CD4-positive, alpha-beta T cell treated with Interleukin-21 for 1 hour (primary cell): ENCODE data around the gene RPS15.
A peak's percentile ranks its signal among the peaks of the same experiment; 100 is the strongest.

Experiments used
- DNase-seq: peaks from one replicate; pipeline ENCODE4 v3.0.0-alpha.2; 2020

Gene RPS15

GRCh38 chr19:1455002-1455335, 16.8 kb downstream of the RPS15 start:
- DNase-seq, result no peak

- peak; percentile 66 for DNase-seq
Observed at GRCh38 chr19:1455336-1456120, 17.3 kb downstream of the RPS15 start.

DNA sequence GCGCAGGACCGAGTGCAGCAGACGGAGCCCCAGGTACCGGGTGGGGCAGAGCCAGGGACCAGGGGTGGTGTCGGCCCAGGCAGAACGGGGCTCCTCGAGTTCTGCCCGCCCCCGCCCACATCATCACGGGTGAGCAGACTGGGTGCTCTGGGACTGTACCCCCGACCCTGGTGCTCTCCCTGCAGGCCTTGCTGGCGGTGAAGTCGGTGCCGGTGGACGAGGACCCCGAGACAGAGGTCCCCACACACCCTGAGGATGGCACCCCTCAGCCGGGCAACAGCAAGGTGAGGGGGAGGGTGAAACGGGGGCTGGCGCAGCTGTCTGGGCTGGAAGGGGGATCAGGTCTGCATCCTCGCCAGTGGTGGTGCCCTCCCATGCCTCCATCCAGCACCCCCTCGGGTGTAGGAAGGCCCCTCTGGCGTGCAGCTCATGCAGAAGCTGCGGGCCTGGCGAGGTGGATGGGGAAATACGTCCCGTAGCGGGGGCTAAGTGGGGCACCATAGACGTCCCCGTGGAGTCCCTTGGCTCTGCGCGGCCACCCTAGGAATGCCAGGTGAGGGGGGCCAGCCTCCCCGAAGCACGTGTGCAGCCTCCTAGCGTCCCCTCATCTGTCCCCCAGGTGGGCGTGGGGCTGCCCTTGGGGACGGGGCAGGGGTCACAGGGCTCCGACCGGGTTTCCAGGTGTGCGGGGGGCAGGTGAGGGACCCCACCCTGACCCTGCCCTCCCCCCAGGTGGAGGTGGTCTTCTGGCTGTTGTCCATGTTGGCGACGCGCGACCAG, 18.1 kb downstream of the RPS15 start:
- DNase-seq, result no peak

- DNase-seq, result no peak
Observed at GRCh38 chr19:1457031-1457739, 19.0 kb downstream of the RPS15 start.

GRCh38 chr19:1457892-1458291, 19.7 kb downstream of the RPS15 start:
- no peak for DNase-seq

- DNase-seq, result no peak
Observed at GRCh38 chr19:1459479-1459878, 21.3 kb downstream of the RPS15 start.

DNA sequence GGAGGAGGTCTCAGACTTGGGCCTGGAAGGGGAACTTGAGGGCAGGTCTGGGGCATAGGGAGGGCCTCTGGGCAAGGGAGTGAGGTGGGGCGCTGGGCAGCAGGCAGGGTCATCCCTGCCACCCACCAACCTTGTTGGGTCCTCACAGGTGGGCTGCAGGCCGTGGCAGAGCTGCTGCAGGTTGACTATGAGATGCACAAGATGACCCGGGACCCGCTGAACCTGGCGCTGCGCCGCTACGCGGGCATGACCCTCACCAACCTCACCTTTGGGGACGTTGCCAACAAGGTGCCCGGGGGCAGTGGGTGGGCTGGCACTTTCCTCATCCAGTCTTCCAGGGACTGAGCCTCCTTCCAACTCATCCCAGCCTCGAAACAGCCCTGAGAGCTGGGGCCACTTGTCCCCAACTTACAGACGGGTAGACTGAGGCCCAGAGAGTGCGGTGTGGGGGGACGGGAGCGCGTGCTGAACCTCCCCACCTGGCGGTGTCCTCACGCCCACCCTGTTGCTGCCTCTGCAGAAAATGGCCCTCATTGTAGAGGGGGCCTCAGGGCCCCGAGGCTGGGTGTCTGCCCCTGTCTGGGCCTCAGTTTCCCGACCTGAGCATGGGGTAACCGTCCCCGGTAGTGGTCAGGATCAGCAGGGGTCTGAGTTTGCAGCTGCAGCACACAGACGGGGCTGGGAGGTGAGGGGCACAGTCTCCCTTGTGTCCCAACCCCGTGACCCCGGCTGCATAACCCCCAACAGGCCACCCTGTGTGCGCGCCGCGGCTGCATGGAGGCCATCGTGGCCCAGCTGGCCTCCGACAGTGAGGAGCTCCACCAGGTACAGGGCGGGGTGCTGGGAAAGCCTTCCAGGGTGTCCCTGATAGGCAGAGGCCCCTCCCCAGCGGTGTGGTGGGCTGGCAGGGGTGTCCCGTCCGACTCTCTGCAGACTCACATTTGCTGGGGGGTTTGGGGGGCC, 22.1 kb downstream of the RPS15 start:
- no peak for DNase-seq

GRCh38 chr19:1461862-1462261, 23.7 kb downstream of the RPS15 start:
- DNase-seq, result no peak

DNA sequence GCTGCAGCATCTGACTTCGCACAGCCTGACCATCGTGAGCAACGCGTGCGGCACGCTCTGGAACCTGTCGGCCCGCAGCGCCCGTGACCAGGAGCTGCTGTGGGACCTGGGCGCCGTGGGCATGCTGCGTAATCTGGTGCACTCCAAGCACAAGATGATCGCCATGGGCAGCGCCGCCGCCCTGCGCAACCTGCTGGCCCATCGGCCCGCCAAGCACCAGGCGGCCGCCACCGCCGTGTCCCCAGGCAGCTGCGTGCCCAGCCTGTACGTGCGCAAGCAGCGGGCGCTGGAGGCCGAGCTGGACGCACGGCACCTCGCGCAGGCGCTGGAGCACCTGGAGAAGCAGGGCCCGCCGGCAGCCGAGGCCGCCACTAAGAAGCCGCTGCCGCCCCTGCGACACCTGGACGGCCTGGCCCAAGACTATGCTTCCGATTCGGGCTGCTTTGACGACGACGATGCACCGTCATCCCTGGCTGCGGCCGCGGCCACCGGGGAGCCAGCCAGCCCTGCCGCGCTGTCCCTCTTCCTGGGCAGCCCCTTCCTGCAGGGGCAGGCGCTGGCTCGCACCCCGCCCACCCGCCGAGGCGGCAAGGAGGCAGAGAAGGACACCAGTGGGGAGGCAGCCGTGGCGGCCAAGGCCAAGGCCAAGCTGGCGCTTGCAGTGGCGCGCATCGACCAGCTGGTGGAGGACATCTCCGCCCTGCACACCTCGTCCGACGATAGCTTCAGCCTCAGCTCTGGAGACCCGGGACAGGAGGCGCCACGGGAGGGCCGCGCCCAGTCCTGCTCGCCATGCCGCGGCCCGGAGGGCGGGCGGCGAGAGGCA, 27.2 kb downstream of the RPS15 start:
- DNase-seq, result peak; percentile 42

- DNase-seq, result no peak
Observed at GRCh38 chr19:1466018-1466460, 27.8 kb downstream of the RPS15 start.

- DNase-seq, result no peak
Observed at GRCh38 chr19:1466461-1467214, 28.4 kb downstream of the RPS15 start.

GRCh38 chr19:1467215-1467489, 29.0 kb downstream of the RPS15 start:
- DNase-seq, result no peak

GRCh38 chr19:1467490-1468273, 29.5 kb downstream of the RPS15 start:
- no peak for DNase-seq

DNA sequence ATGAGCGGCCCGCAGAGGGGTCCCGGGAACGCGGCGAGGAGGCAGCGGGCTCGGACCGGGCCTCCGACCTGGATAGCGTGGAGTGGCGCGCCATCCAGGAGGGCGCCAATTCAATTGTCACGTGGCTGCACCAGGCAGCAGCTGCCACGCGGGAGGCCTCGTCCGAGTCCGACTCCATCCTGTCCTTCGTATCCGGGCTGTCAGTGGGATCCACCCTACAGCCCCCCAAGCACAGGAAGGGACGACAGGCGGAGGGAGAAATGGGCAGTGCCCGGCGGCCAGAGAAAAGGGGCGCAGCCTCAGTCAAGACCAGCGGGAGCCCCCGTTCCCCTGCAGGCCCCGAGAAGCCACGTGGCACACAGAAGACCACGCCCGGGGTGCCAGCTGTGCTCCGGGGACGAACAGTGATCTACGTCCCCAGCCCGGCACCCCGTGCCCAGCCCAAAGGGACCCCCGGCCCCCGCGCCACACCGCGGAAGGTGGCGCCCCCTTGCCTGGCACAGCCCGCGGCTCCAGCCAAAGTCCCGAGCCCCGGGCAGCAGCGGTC, 30.2 kb downstream of the RPS15 start:
- no peak for DNase-seq

- DNase-seq, result peak; percentile 24
Observed at GRCh38 chr19:1468821-1469254, 30.6 kb downstream of the RPS15 start.

GRCh38 chr19:1469255-1470054, 31.3 kb downstream of the RPS15 start:
- peak; percentile 30 for DNase-seq

GRCh38 chr19:1470055-1470304, 31.8 kb downstream of the RPS15 start:
- no peak for DNase-seq

- peak; percentile 78 for DNase-seq
Observed at GRCh38 chr19:1470305-1471009, 32.3 kb downstream of the RPS15 start.
